TTC549 (cell line): Measurements from ENCODE around the gene DBP.

Source experiments
- FAIRE-seq: peaks from 2 replicates; lab custom pipeline; 2012; peaks lifted over from hg19 to GRCh38; lab: Jason Lieb, UNC

Gene DBP

GRCh38 chr19:48609571-48610108 lies 27.5 kb downstream of the DBP start:
- FAIRE-seq, result no peak

DNA sequence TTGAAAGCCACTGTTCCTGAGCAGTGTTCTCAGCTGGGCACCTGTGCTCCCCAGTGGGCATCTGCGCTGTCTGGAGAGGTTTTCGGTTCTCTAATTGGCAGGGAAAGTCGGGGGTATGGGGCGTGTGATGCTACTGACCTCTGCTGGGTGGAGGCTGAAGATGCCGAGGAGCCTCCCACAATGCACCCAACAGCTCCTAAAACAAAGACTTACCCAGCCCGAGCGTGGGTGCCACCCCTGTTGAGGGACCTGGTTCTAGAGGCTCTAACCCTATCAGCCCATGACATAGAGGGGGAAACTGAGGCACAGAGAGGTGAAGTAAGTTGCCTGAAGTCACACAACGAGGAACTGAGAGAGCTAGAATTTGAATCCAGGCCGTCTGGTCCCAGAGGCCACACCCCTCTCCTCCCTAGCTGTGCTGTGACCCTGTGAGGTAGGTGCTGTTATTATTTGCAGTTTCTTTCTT lies 28.3 kb downstream of the DBP start:
- FAIRE-seq, result no peak

GRCh38 chr19:48607359-48607755 lies 29.8 kb downstream of the DBP start:
- no peak for FAIRE-seq

DNA sequence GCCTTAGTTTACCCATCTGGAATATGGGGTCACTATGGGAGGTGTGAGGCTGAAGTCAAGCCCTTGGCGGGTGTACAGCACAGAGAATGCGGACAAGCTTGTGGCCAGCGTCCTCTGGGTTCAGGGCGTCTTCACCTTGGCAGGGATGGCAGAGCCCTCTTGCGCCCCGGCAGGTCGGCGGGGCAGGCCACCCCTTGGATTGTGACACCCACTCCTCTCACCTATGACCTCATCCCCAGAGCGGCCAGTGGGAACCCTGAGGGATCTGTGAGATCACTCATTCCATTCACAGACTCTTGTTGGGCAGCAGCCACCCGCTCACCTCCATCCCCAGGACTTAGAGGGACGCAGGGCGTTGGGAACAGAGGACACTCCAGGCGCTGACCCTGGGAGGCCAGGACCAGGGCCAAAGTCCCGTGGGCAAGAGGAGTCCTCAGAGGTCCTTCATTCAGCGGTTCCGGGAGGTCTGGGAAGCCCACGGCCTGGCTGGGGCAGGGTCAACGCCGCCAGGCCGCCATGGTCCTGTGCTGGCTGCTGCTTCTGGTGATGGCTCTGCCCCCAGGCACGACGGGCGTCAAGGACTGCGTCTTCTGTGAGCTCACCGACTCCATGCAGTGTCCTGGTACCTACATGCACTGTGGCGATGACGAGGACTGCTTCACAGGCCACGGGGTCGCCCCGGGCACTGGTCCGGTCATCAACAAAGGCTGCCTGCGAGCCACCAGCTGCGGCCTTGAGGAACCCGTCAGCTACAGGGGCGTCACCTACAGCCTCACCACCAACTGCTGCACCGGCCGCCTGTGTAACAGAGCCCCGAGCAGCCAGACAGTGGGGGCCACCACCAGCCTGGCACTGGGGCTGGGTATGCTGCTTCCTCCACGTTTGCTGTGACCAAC lies 30.5 kb downstream of the DBP start, which contains the start of gene SPACA4:
TSS of gene SPACA4 (plus strand) at position 280 of the 896 bp plus-strand sequence. CDS start at position 517, 237 bp downstream.
- no peak for FAIRE-seq

GRCh38 chr19:48603850-48604249 lies 33.3 kb downstream of the DBP start:
- FAIRE-seq, result no peak

DNA sequence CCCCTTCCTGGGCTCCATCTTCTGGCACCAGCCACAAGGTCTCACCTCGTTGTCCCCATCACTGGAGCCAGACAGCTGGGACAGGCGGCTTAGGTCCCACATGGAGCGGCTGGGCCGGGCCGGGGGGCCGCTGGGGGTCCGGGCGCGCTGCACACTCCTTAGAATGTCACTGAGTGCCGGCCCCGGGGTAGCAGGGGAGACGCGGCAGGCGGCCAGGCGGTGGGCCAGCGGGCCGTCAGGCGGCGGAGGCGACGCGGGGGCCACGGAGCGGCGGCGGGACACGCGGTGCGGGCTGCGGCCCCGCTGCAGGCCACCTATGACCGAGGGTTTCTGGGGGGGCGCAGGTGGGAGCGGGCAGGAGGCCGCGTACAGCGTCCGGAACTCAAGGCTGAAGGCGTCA lies 33.7 kb downstream of the DBP start:
- no peak for FAIRE-seq

GRCh38 chr19:48603001-48603400 lies 34.2 kb downstream of the DBP start:
- no peak for FAIRE-seq

DNA sequence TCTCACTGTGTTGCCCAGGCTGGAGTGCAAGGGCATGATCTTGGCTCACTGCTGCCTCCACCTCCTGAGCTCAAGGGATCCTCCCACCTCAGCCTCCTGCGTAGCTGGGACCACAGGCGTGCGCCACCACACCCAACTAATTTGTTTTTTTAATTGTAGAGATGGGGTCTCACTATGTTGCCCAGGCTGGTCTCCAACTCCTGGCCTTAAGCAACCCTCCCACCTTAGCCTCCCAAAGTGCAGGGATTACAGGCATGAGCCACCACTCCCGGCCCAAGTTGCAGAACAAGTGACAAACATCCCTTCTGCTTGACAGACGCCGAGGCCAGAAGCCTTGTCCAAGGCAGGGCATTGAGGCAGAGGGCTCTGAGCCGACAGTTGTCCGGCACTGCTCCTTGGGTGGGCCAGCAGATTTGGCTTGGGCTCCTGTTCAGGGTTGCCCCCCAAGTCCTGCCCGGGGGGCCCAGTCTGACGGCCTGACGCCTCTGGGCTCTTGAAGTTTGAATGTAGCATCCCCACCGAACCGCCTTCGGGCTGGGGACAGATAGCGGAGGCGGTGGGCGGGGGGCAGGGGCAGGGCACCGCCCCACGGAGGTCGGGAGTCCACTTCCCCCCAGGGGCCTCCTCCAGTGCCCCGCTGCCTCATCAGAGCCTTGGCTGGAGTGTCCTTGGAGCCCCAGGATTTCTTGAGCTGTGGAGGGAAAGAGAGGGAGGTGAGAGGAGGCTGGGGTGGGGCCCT lies 36.3 kb downstream of the DBP start:
- FAIRE-seq, result no peak

GRCh38 chr19:48598996-48599700 lies 38.0 kb downstream of the DBP start:
- no peak for FAIRE-seq

GRCh38 chr19:48596679-48597465 lies 40.3 kb downstream of the DBP start:
- FAIRE-seq, result no peak

DNA sequence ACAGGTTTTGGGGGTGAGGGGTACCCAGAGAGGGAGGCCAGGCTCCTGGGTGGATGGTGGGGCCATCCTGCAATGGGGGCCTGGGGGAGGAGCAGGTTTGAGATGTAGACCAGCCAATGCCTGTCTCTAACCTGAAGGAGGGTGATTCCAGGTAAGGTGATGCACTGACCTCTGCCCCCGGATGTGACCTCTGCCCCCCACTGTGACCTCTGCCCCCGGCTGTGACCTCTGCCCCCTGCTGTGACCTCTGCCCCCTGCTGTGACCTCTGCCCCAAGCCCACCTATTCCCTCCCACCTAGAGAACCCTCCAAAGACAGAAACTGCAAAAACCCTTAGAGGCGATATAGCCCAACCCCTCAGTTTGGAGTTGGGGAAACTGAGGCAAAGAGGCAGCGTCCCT lies 40.9 kb downstream of the DBP start:
- no peak for FAIRE-seq

- no peak for FAIRE-seq
Observed at GRCh38 chr19:48595833-48596232, 41.3 kb downstream of the DBP start.

DNA sequence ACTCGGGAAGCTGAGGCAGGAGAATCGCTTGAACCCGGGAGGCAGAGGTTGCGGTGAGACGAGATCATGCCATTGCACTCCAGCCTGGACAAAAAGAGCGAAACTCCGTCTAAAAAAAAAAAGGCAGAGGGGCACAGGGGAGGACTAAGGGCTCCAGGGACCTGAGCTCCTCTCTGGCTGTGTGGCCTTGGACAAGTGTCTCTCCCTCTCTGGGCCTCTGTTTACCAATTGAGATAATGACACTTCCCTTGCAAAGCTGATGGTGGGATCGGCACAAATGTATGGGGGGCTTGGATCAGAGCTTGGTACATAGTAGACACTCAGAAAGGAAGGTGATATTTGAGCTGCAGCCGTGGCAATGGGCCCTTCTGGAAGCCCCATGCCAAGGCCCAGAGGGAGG lies 42.0 kb downstream of the DBP start:
- FAIRE-seq, result no peak

GRCh38 chr19:48591021-48591420 lies 46.2 kb downstream of the DBP start:
- no peak for FAIRE-seq

DNA sequence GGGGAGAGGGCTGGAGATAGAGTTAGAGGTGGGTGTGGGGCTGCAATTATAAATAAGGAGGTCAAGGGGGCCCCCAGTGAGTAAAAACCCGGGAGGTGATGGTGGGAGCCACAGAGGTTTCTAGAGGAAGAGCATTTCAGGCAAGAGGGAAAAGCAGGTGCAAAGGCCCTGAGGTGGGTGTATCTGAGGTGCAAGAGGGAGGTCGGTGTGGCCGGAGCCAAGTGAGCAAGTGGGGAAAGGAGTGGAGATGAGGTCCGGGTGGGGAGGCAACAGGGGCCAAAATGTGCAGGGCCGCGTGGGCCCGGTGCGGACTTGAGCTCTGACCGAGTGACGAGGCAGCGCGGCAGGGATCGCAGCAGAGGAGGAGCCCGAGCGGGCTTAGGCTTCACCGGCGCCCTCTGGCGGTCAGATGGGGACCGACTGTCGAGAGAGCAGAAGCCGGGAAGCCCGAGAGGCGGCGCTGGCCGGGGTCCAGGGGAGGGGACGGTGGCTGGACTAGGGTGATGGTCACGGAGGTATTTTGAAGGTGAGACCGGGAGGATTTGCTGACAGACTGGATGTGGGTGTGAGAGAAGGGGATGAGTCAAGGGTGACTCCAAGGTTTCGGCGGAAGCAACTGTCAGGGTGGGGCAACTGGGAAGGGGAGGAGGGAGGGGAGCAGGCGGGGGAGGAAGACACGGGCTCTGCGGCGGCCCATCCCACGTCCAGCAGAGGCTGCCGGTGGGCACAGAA lies 48.3 kb downstream of the DBP start:
- FAIRE-seq, result no peak

GRCh38 chr19:48587387-48587786 lies 49.8 kb downstream of the DBP start:
- no peak for FAIRE-seq

DNA sequence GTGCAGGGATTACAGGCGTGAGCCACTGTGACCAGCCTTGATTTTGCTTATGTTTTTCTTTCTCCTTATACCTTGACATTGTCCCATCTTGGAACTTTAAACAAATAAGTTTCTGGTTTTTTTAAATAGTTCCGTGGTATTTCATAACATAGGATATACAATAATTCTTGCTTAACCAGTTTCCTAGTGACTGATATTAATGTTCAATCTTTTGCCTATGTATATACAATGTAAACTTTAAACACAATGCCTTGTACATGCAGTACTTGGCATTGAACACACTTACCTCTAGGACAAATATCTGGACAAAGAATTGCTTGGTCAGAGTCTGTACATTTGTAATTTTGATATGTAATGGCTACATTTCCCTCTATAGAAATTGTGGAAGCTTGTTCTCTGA lies 55.0 kb downstream of the DBP start:
- FAIRE-seq, result no peak
